AG08395 (cell line): Measurements from ENCODE around the gene FFAR1.

ENCODE experiments used
- DNase-seq: peaks from one replicate; pipeline ENCODE4 v3.0.0; 2012; ENCODE audit warnings: mixed read lengths, low spot score

The FFAR1 gene

GRCh38 chr19:35347171-35347929 lies at the start of gene FFAR1:
Gene FFAR1, plus strand, starts transcription at chr19:35347902. Its CDS starts 3,650 bp downstream, at chr19:35351552.
- DNase-seq = no peak

DNA sequence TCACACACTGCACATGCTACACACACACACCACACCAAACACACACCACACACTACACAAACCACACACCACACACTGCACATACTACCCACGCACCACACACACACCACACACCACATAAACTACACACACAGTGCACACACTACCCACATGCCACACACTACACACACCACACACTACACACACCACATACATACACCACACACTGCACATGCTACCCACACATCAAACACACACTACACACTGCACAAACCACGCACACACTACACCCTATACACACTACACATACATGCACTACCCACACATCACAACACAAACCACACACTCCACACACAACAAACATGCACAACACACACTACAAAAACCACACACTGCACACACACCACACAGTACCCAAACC lies 49.8 kb upstream of the FFAR1 start:
- no peak for DNase-seq

DNA sequence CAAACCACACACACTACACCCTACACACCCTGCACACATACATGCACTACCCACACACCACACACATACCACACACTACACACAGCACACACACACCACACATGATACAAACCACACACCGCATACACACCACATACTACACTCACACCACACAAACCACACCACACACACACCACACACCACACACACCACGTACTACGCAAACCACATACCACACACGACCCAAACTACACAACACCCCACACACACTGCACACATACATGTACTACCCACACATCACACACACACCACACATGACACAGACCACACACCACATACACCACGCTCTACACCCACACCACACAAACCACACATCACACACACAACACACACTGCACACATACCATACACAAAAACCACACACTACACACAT lies 49.1 kb upstream of the FFAR1 start:
- no peak for DNase-seq

- no peak for DNase-seq
These were observed 48.0 kb upstream of the FFAR1 start for GRCh38 chr19:35299523-35300338.

DNA sequence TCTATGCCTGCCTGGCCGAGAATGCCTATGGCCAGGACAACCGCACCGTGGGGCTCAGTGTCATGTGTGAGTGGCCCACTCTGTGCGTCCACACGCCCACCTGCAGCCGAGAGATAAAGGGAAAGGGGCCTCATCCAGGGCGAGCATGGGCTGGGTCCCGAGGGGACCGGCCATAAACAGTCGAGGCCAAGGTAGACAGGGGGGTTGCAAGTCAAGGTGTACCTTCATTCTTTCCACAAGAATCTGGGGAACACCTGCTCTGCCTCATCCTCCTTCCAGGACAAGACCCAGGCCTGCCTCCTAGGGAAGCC lies 47.4 kb upstream of the FFAR1 start:
- no peak for DNase-seq

DNA sequence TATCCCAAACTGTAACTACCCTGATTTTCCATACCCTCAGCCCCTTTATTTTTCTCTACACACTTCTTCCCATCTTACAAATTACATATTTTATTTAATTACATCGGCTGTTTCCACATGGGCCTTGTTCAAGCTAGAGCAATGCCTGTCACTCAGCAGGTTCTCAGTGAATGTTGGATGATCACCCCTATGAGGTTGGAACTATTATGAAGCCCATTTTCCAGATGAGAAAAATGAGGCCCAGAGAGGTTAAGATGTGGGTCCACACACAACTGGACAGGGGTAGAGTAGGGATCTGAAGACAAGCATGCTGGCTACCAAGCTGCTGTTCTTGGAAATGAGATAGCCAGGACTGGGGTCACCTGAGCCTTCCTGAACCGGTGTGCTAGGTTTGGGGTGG lies 45.7 kb upstream of the FFAR1 start:
- no peak for DNase-seq

DNA sequence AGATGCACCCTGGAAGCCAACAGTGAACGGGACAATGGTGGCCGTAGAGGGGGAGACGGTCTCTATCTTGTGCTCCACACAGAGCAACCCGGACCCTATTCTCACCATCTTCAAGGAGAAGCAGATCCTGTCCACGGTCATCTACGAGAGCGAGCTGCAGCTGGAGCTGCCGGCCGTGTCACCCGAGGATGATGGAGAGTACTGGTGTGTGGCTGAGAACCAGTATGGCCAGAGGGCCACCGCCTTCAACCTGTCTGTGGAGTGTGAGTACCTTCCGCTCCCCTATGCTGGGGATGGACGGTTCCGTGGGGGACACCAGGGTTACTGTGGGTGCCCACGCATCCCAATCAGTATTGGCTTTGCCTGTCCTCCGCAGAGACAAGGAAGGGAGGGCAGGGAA lies 45.3 kb upstream of the FFAR1 start:
- no peak for DNase-seq

- DNase-seq = no peak
These were observed 44.3 kb upstream of the FFAR1 start for GRCh38 chr19:35303357-35303915.

DNA sequence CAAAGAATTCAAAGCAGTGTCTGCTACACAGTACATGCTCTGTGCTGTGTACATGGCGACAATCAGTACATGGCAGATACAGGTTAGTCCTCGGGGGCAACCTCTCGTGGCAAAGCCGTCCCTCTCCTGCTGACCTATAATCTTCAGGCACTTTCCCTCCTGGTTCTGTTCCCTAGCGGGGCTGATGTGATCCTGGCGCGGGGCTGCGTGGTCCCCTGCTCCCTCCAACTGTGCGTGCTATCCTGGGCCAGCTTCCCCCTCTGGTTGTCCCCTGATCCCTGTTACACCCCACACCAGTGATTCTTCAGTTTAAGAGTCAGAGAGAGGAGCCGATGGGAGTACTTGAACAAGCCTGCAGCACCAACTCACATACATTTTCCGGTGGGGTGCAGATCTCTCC lies 43.7 kb upstream of the FFAR1 start:
- DNase-seq = no peak

- DNase-seq = no peak
These were observed 42.5 kb upstream of the FFAR1 start for GRCh38 chr19:35305181-35305580.

GRCh38 chr19:35306473-35307246 lies 41.0 kb upstream of the FFAR1 start:
- no peak for DNase-seq

DNA sequence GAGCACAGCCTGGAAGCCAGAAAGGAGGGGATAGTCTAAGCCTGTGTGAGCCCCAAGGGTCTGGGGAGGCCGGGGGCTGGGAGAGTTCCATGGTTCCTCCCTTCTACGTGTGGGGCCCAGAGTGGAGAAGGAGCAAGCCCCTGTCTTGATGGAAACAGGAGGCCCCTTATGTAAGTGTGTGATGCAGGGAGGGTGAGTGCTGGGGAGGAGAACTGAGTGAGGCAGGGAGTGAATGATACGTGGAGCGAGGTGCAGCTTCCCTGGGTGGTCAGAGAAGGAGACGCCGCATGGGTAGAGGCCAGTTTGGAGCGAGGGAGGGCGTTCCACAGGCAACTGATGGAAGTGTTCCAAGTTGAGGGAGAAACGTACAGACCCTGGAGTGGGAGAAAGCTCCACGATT lies 39.8 kb upstream of the FFAR1 start:
- DNase-seq = no peak

- no peak for DNase-seq
These were observed 38.8 kb upstream of the FFAR1 start for GRCh38 chr19:35308910-35309309.

GRCh38 chr19:35309481-35310279 lies 38.0 kb upstream of the FFAR1 start:
- DNase-seq = no peak

DNA sequence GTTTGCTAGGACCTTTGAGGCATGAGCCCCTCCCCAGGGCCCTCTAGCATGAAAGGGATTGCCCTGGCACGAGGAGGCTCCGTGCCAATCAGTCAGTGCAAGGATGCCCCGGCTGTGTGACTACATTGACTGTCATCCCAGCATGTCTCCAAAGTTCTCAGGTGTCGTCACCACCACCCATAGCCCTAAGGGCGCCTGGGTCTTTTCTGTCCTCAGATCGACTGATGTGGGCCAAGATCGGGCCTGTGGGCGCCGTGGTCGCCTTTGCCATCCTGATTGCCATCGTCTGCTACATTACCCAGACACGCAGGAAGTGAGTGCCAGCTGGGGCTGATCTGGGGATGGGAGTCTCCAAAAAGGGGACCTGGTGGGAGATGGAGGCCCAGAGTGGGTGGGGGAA lies 37.4 kb upstream of the FFAR1 start:
- DNase-seq = no peak

DNA sequence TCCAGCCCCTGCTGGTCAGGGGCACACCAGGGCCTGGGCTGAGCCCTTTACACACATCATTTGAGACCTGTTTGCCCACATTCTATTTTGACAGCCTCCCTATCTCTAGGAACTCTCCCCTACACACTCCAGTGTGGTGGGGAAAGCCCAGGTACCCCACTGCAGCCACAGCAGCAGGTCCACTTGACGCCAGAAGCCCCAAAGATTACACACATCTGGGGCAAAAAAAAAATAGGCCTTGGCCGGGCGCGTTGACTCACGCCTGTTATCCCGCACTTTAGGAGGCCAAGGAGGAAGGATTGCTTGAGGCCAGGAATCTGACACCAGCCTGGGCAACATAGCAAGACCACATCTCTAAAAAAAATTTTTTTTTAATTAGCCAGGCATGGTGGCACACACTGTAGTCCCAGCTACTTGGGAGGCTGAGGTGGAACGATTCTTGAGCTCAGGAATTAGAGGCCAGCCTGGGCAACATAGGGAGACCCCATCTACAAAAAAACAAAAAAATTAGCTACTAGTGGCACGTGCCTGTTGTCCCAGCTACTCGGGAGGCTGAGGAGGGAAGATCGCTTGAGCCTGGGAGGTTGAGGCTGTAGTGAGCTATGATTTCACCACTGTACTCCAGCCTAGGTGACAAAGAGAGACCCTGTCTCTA lies 36.8 kb upstream of the FFAR1 start:
- DNase-seq = no peak

DNA sequence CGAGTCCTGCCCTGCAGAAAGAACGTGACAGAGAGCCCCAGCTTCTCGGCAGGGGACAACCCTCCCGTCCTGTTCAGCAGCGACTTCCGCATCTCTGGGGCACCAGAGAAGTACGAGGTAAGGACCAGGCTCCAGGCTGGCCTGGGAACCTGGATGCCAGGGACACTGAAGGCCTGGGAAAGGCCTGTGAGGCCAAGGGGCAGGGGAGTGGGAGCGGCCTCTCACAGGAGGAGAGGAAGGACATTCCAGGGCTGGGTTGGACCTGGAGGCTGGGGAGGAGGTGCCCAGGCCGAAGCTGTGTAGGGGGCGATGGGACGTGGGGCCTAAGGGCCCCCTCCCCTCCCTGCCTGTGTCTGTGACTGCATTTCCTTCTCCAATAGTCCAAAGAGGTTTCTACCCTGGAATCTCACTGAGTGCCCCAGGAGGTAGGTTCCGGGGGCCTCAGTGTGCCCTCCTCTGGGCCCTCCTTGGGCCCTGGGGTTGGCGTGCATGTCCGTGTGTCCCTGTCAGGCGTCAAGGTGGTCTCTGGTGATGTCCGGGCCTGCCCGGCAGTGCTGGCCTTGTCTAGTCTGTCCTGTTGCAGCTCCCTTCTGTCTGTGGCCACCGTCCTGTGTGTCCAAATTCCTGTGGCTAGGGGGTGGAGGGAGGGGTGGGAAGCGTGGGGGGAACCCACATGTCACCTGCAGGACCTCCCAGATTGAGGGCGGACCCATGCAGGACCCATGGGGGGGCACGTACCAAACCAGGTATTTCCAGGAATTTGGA lies 35.6 kb upstream of the FFAR1 start:
- DNase-seq = no peak

DNA sequence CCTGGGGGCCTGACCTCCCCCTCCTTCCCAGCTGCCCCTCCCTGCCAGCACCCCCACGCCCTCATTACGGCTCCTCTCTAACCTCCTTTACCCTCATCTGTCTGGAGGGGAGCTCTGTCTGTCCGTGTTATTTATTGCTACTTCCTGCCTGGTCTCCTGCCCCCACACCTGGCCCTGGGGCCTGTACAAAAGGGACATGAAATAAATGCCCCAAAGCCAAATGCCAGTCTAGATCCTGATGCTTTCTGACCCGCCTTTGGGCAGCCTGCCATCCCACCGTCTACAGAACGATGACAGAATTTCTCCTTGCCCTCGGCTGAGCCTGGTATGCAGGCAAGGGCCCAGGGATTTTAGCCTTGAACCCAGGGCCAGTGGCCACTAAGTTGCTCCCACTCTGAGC lies 34.1 kb upstream of the FFAR1 start:
- no peak for DNase-seq

DNA sequence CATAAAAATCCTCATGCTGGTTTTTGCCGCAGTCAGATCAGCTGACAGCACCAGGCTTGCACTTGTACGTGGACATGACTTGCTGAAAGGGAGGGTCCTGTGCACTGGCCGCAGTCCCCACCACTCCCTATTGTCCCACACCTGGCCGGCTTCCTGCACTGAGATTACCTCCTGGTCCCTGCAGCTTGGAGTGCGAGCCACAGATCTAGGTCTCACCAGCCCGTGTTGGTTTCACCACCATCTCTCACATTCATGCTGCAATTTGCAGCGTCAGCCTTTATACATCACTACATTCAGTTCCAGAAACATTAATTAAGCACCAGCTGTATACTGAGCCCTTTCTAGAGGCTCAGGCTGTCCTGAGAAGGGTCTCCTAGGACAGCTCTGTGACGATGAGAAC lies 33.7 kb upstream of the FFAR1 start:
- DNase-seq = no peak

DNA sequence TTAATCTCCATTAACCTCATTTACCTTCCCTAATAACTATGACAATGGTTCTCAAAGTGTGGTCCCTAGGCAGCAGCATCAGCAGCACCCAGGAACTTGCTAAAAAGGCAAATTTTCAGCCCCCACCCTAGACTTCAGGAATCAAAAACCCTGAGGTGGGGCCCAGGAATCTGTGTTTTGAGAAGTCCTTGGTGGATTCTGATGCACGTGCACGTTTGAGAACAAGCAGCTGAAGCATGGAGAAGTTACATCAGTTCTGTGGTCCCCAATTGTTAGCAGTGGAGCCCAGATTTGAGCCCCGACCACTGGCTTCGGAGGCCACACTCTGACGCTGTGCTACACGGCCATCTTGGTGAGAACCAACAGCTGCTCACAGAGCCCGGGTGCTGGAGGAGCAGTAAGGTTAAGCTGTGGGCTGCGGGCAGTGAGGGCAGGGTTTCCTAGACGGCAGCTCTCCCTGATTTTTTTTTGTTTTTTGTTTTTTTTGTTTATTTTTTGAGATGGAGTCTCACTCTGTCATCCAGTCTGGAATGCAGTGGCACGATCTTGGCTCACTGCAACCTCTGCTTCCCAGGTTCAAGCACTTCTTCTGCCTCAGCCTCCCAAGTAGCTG lies 32.7 kb upstream of the FFAR1 start:
- DNase-seq = no peak
